ENCODE data around the gene ARHGDIB. TPM values are rescaled to one million over a fixed set of nuclear protein-coding genes. Genes with fewer than 3 reads are reported as not detected.
A peak's percentile ranks its signal among the peaks of the same experiment; 100 is the strongest.

Gene ARHGDIB
- total and polyA plus RNA-seq, 5 donors from 2014 or later = 1,263 to 4,641 (median 3,646) TPM

DNA sequence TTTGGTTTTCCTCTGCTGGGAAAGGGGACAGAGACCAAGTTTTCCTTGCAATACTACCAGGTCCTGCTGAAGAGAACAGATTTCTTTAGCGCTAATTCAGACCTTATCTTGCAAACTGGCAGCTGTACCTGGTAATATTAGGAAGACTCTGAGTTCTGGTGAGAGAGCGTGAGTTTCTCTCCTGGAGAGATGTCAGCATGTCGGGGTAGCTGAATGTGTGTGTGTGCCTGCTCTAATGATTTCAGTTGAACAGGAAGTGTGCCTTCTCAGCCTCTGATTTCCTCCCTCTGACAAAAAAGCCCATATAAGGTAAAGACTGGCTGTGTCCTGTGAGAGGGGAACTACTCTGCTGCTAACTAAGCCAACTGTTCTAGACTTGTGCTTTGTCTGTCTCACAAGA is 12.7 kb downstream of the ARHGDIB start:
- no peaks in the 10 kb centered on the region for H3K27me3 Mint-ChIP-seq
- ATAC-seq (ENCODE audit: low read depth in 2 of 2) = peak; percentile 93 to 94
- H3K4me3 Mint-ChIP-seq = peak overlapping the region; percentile 89 to 96 (median 90)
- Histone ChIP-seq H3K9me3 (ENCODE audit: control insufficient read depth in 2 of 2, low read length in 2 of 2) (no peaks in the 10 kb centered on the region), H3K27me3 (ENCODE audit: control insufficient read depth, insufficient read depth, low read length) (no peaks in the 10 kb centered on the region), H3K4me3 (ENCODE audit: low read depth, low read length) (peak overlapping the region; percentile 100), H3K4me1 (ENCODE audit: control insufficient read depth, insufficient read depth, low read length, poor library complexity, severe bottlenecking) (peaks cover 90% of the 10 kb centered on the region), H3K27ac (ENCODE audit: insufficient read depth, low read length, poor library complexity, severe bottlenecking) (peak overlapping the region; percentile 99), H3K36me3 (ENCODE audit: control insufficient read depth, insufficient read depth, low read length) (peaks cover 71% of the 10 kb centered on the region)
- peaks cover 75% of the 10 kb centered on the region for H3K36me3 Mint-ChIP-seq
- no peaks in the 10 kb centered on the region for H3K9me3 Mint-ChIP-seq
- H3K4me1 Mint-ChIP-seq = peaks cover 61 to 94% (median 80%) of the 10 kb centered on the region in 4 donors
- DNase-seq = peak; percentile 49 to 92 (median 84)
- peak overlapping the region; percentile 94 to 98 (median 96) for H3K27ac Mint-ChIP-seq

DNA sequence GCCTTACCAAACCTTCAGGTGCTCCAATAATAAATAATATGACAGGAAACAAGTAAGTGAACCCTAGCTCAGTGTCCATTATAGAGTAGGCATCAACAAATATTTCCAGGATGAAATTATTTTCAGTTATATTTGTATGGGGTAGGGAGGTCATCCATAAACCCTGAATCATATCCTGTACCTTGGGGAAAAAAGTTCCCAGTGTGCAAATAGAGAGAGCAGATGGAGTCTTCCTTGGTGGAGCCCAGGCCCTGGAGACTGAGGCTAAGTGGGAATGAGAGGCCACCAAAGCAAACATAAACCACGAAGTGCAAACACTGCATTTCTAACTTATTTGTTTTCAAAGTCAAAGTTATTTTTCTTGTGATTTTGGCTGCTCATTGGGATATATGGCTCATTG is 14.5 kb downstream of the ARHGDIB start:
- Mint-ChIP-seq H3K27ac (peak overlapping the region; percentile 94 to 98 (median 94)), H3K27me3 (no peaks in the 10 kb centered on the region), H3K36me3 (peaks cover 82% of the 10 kb centered on the region), H3K4me1 (peaks cover 60 to 86% (median 71%) of the 10 kb centered on the region in 4 donors), H3K9me3 (no peaks in the 10 kb centered on the region), H3K4me3 (peak overlapping the region; percentile 37 to 91 (median 64))
- Histone ChIP-seq H3K9me3 (ENCODE audit: control insufficient read depth in 2 of 2, low read length in 2 of 2) (no peaks in the 10 kb centered on the region), H3K4me1 (ENCODE audit: control insufficient read depth, insufficient read depth, low read length, poor library complexity, severe bottlenecking) (peaks cover 72% of the 10 kb centered on the region), H3K4me3 (ENCODE audit: low read depth, low read length) (peak overlapping the region; percentile 100), H3K27ac (ENCODE audit: insufficient read depth, low read length, poor library complexity, severe bottlenecking) (peak overlapping the region; percentile 99), H3K27me3 (ENCODE audit: control insufficient read depth, insufficient read depth, low read length) (no peaks in the 10 kb centered on the region), H3K36me3 (ENCODE audit: control insufficient read depth, insufficient read depth, low read length) (peaks cover 88% of the 10 kb centered on the region)
- no peak for DNase-seq
- ATAC-seq (ENCODE audit: low read depth in 2 of 2) = no peak

DNA sequence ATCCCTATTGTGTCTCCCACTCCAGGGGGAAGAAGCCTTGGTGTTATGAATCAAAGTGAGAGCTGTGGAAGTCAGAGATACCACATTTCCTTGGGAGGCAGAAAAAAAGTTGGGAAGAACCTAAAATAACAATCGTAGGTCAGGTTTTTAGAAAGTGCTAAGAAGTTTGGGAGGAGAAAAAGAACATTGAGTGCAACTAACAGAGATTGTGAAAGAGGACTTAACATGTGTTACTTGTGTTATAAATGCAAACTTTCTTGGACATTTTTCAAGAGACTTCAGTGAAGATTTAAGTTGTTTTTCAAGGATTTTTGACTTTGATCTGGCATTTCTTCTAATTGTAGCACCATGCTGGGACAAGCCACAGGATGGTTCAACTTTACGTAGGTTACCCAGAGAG is 15.2 kb downstream of the ARHGDIB start:
- DNase-seq (no peak), ATAC-seq (ENCODE audit: low read depth in 2 of 2) (no peak)
- Mint-ChIP-seq H3K9me3 (no peaks in the 10 kb centered on the region), H3K4me3 (peak overlapping the region; percentile 29 to 91 (median 63)), H3K4me1 (peaks cover 54 to 81% (median 65%) of the 10 kb centered on the region in 4 donors), H3K27ac (peak overlapping the region; percentile 68 to 98 (median 94)), H3K27me3 (no peaks in the 10 kb centered on the region), H3K36me3 (peaks cover 81% of the 10 kb centered on the region)
- Histone ChIP-seq H3K27me3 (ENCODE audit: control insufficient read depth, insufficient read depth, low read length) (no peaks in the 10 kb centered on the region), H3K4me1 (ENCODE audit: control insufficient read depth, insufficient read depth, low read length, poor library complexity, severe bottlenecking) (peaks cover 65% of the 10 kb centered on the region), H3K9me3 (ENCODE audit: control insufficient read depth in 2 of 2, low read length in 2 of 2) (no peaks in the 10 kb centered on the region), H3K4me3 (ENCODE audit: low read depth, low read length) (peak overlapping the region; percentile 100), H3K27ac (ENCODE audit: insufficient read depth, low read length, poor library complexity, severe bottlenecking) (peak overlapping the region; percentile 99), H3K36me3 (ENCODE audit: control insufficient read depth, insufficient read depth, low read length) (peaks cover 93% of the 10 kb centered on the region)

DNA sequence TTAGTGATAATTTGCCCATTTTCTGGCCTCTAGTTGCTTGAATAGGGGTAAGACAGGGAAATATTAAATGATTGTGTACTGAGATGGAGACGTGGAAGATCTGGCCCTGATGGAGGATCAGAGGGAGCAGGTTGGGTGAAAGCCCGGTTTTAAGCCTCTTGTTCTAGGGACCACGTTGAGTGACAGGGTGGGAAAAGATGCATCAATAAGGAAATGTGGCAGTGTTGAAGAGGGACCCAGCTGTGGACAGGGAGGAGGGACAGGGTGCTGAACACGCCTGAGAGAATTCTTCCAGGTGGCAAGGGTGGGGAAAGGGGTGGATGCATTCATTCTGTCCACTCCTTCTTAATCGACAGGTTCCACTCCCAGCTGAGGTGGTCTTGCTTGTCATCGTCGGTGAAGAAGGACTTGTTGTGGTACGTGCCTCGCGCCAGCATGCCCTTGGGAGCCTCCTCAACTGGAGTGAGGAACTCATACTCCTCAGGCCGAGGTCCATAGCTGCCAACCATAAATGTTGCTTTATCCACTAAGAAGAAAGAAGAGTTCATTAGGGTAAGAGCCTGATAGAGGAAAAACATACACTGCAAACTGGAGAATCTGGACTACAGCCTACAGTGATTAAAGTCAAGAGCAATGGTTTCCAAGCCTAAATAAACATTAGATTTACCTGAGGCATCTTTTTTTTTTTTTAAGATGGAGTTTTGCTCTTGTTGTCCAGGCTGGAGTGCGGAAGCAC is 19.0 kb downstream of the ARHGDIB start:
- Histone ChIP-seq H3K9me3 (ENCODE audit: control insufficient read depth in 2 of 2, low read length in 2 of 2) (no peaks in the 10 kb centered on the region), H3K4me1 (ENCODE audit: control insufficient read depth, insufficient read depth, low read length, poor library complexity, severe bottlenecking) (peaks cover 53% of the 10 kb centered on the region), H3K27ac (ENCODE audit: insufficient read depth, low read length, poor library complexity, severe bottlenecking) (no peak overlapping the region), H3K27me3 (ENCODE audit: control insufficient read depth, insufficient read depth, low read length) (no peaks in the 10 kb centered on the region), H3K36me3 (ENCODE audit: control insufficient read depth, insufficient read depth, low read length) (peaks cover 72% of the 10 kb centered on the region), H3K4me3 (ENCODE audit: low read depth, low read length) (no peak overlapping the region)
- Mint-ChIP-seq H3K4me1 (peaks cover 41 to 80% (median 64%) of the 10 kb centered on the region in 4 donors), H3K36me3 (peaks cover 71% of the 10 kb centered on the region), H3K4me3 (peak overlapping the region in 2 of 4 donors; percentile 4 to 47), H3K9me3 (peaks cover 0 to 2% (median 0%) of the 10 kb centered on the region in 7 donors), H3K27ac (peak overlapping the region in 2 of 3 donors; percentile 56 to 88), H3K27me3 (no peaks in the 10 kb centered on the region)
- DNase-seq (no peak), ATAC-seq (ENCODE audit: low read depth in 2 of 2) (no peak)

DNA sequence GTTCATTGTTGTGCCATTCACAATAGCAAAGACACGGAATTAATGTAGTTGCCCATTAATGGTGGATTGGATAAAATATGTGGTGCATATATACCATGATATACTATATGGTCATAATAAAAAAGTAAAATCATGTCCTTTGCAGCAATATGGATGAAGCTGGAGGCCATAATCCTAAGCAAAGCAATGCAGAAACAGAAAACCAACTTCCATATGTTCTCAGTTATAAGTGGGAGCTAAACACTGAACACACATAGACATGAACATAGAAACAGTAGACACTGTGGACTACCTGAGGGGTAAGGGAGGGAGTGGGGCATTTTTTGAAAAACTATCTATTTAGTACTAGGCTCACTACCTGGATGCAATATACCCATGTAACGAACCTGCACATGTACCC is 20.0 kb downstream of the ARHGDIB start:
- Histone ChIP-seq H3K36me3 (ENCODE audit: control insufficient read depth, insufficient read depth, low read length) (peaks cover 71% of the 10 kb centered on the region), H3K9me3 (ENCODE audit: control insufficient read depth in 2 of 2, low read length in 2 of 2) (no peaks in the 10 kb centered on the region), H3K27ac (ENCODE audit: insufficient read depth, low read length, poor library complexity, severe bottlenecking) (peak overlapping the region; percentile 49), H3K4me1 (ENCODE audit: control insufficient read depth, insufficient read depth, low read length, poor library complexity, severe bottlenecking) (peaks cover 47% of the 10 kb centered on the region), H3K27me3 (ENCODE audit: control insufficient read depth, insufficient read depth, low read length) (no peaks in the 10 kb centered on the region), H3K4me3 (ENCODE audit: low read depth, low read length) (no peak overlapping the region)
- ATAC-seq (ENCODE audit: low read depth in 2 of 2) (no peak), DNase-seq (no peak)
- Mint-ChIP-seq H3K36me3 (peaks cover 69% of the 10 kb centered on the region), H3K9me3 (peaks cover 0 to 2% (median 0%) of the 10 kb centered on the region in 7 donors), H3K4me3 (peak overlapping the region in 1 of 4 donors; percentile 9), H3K27ac (peak overlapping the region in 2 of 3 donors; percentile 4 to 11), H3K4me1 (peaks cover 31 to 80% (median 62%) of the 10 kb centered on the region in 4 donors), H3K27me3 (no peaks in the 10 kb centered on the region)

DNA sequence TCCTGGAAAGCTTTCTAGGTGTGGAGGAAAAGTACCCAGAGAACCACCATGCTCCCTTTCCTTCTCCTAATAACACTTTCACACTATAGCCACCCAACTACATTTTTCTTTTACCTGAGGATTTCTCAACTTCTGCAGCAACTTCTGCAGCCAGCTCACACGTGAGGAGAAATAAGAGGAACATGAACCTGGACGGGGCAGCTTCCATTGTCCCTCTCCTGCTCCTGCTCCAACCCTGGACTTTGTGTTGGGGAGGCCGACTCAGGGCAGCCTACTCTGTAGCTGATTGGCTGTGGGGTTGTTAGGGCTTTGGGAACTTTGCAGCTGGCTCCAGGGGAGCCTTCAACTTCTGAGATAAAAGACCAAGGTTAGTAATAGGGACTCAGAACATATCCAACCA is 23.1 kb downstream of the ARHGDIB start, which contains the start of gene ERP27:
Gene ERP27, minus strand, starts transcription at position 237 of the 400 bp plus-strand sequence. Its CDS starts 29 bp downstream, at position 208.
- Mint-ChIP-seq H3K9me3 (peaks cover 0 to 2% (median 0%) of the 10 kb centered on the region in 7 donors), H3K27ac (peak within 1 kb of the TSS; percentile 87 to 93 (median 91)), H3K27me3 (no peaks in the 10 kb centered on the region), H3K36me3 (peaks cover 64% of the 10 kb centered on the region), H3K4me1 (peaks cover 15 to 61% (median 50%) of the 10 kb centered on the region in 4 donors), H3K4me3 (peak within 1 kb of the TSS; percentile 18 to 75 (median 40))
- Histone ChIP-seq H3K9me3 (ENCODE audit: control insufficient read depth in 2 of 2, low read length in 2 of 2) (no peaks in the 10 kb centered on the region), H3K27me3 (ENCODE audit: control insufficient read depth, insufficient read depth, low read length) (no peaks in the 10 kb centered on the region), H3K4me1 (ENCODE audit: control insufficient read depth, insufficient read depth, low read length, poor library complexity, severe bottlenecking) (peaks cover 30% of the 10 kb centered on the region), H3K27ac (ENCODE audit: insufficient read depth, low read length, poor library complexity, severe bottlenecking) (peak within 1 kb of the TSS; percentile 50), H3K4me3 (ENCODE audit: low read depth, low read length) (peak within 1 kb of the TSS; percentile 9), H3K36me3 (ENCODE audit: control insufficient read depth, insufficient read depth, low read length) (peaks cover 70% of the 10 kb centered on the region)
- ATAC-seq (ENCODE audit: low read depth in 2 of 2) = no peak
- no peak for DNase-seq

DNA sequence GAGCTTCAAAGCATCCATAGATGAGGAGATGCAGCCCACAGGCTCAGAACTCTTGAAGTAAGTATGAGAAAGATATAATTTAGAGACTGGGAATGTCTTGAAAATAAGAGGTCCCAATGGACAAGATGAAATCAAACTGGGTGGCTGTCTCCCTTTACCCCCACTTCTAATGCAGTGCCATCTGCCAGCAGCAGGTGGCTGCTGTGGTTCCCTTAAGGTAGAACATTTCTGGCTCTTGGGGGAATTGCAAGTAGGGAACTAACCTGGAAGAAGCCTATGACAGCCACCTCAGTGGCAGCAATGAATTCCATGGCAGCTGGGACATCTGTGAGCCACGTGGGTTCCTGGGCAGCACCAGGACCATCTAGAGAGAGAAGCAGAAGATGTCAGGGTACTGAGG is 23.7 kb downstream of the ARHGDIB start:
- Histone ChIP-seq H3K4me1 (ENCODE audit: control insufficient read depth, insufficient read depth, low read length, poor library complexity, severe bottlenecking) (peaks cover 30% of the 10 kb centered on the region), H3K27ac (ENCODE audit: insufficient read depth, low read length, poor library complexity, severe bottlenecking) (peak overlapping the region; percentile 50), H3K27me3 (ENCODE audit: control insufficient read depth, insufficient read depth, low read length) (no peaks in the 10 kb centered on the region), H3K9me3 (ENCODE audit: control insufficient read depth in 2 of 2, low read length in 2 of 2) (no peaks in the 10 kb centered on the region), H3K4me3 (ENCODE audit: low read depth, low read length) (no peak overlapping the region), H3K36me3 (ENCODE audit: control insufficient read depth, insufficient read depth, low read length) (peaks cover 71% of the 10 kb centered on the region)
- H3K27ac Mint-ChIP-seq = peak overlapping the region; percentile 87 to 93 (median 91)
- H3K4me3 Mint-ChIP-seq = peak overlapping the region in 2 of 4 donors; percentile 27 to 52
- peaks cover 0 to 2% (median 0%) of the 10 kb centered on the region in 7 donors for H3K9me3 Mint-ChIP-seq
- H3K4me1 Mint-ChIP-seq = peaks cover 13 to 64% (median 54%) of the 10 kb centered on the region in 4 donors
- H3K36me3 Mint-ChIP-seq = peaks cover 68% of the 10 kb centered on the region
- DNase-seq (peak in 1 of 3 donors; percentile 42), ATAC-seq (ENCODE audit: low read depth in 2 of 2) (peak in 1 of 2 donors; percentile 37)
- no peaks in the 10 kb centered on the region for H3K27me3 Mint-ChIP-seq
